GM19395 (cell line): ENCODE measurements around the gene TPCN1.

Experiments used
- ATAC-seq: cut with Tn5 transposase; IDR thresholded peaks from one replicate; pipeline ENCODE4 v1.9.1; 2021; ENCODE audit warnings: mild to moderate bottlenecking, moderate library complexity; ENCODE audit not compliant: unreplicated experiment

TPCN1 gene

DNA sequence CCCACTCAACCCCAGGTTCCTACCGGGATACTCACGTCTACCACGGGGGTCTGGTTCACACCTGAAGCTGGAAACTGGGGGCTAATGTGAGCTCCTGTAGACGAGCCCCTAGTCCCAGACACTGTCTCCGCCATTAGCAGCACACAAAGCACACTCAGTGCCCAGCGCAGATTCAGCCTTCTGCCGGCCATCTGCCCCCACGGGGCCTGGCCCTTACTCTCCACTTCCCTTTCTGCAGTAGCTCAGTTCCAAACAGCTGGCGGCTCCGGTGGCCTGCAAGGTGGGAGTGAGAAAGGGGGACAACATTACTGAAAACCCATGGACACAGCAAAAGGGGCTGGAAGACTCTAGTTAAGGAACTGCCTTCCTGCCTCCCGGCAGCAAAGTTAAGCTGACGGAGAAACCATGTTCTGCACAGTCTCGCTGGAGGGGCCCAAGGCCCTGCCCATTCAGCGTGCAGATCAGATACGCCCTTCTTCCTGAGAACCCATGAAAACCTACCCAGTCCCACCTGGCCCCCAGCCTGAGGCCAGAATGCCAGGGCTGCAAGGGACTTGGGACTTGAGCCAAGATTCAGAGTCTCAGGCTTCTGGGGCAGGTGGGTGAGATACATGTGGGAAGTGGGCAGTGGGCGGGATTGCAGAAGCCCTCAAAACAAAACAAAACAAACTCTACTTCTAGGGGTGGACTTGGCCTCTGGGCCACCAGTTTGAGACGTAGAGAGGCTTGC, 111.6 kb downstream of the TPCN1 start:
- no peak for ATAC-seq

DNA sequence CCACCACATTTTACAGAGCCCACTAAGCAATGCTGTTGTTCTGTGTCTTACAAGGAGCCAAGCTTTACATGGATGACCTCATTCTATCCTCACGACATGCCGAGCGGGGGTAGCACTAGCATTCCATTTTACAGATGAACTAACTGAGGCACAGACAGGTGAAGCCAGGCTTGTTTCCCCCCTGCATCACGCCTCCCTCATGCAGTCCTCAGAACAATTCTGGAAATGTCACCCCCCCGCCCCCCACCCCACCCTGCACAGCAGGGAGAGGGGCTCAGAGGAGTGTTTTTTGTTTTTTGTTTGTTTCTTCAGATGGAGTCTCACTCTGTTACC, 112.1 kb downstream of the TPCN1 start:
- no peak for ATAC-seq

- ATAC-seq = peak; percentile 30
Observed at GRCh38 chr12:113333877-113334785, 112.9 kb downstream of the TPCN1 start.

- peak; percentile 84 for ATAC-seq
Observed at GRCh38 chr12:113334786-113335539, 113.7 kb downstream of the TPCN1 start, which contains the start of gene SLC8B1. Gene SLC8B1, minus strand, starts transcription at chr12:113335109. Its CDS starts 2,231 bp downstream, at chr12:113332878.

- no peak for ATAC-seq
Observed at GRCh38 chr12:113339540-113339939, 118.3 kb downstream of the TPCN1 start.

- no peak for ATAC-seq
Observed at GRCh38 chr12:113340061-113340460, 118.8 kb downstream of the TPCN1 start.

- ATAC-seq = no peak
Observed at GRCh38 chr12:113341535-113341934, 120.3 kb downstream of the TPCN1 start.

GRCh38 chr12:113345318-113345717, 124.1 kb downstream of the TPCN1 start:
- no peak for ATAC-seq

DNA sequence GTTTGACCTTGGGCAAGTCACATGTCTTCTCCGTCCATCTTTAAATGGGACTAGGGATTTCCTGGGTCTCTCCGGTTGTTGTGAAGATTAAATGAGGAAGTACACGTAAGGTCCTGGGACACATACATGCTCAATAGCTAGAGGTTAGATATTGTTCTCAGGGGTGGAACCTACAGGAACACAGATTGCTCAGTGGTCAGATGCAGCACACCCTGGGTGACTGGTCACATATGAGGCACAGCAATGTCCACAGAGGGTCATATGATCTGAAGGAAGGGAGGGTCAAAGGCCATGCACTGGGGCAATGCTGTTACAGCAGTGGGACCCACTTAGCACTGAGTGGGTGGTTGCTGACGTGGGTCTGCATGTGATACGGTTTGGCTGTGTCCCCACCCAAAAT, 125.1 kb downstream of the TPCN1 start:
- ATAC-seq = no peak

GRCh38 chr12:113347107-113347506, 125.8 kb downstream of the TPCN1 start:
- no peak for ATAC-seq

DNA sequence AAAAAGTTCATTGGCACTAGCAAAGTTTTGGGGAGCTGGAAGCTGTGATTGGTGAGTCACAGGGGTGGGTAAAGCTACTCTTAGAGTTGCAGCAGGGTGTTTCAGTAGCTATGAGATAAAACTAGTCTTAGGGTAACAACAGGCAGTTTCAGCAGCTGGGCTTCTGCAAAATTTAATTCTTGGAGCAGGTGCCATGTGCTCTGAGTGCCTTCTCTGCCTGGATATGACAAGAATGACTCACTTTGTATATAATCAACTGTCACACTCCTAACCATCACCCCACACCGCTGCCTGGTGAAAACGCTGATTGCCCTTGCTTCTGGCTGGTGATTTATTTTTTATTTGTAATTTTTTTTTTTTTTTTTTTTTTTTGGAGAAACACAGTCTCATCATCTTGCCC, 126.6 kb downstream of the TPCN1 start:
- ATAC-seq = no peak
